Hepatocyte (in vitro differentiated cells): Measurements from ENCODE around the gene REPS2. TPM values are rescaled to one million over a fixed set of nuclear protein-coding genes. Genes with fewer than 3 reads are reported as not detected.

Experiments
- DNase-seq: peaks from one replicate; pipeline ENCODE4 v3.0.0-alpha.2; 2016; ENCODE audit warnings: low spot score
- H2AFZ ChIP-seq: fragments of 200-600 bp; sonication (generic); 2 replicates; pipeline ENCODE4 v1.6.0; 2016; ENCODE audit warnings: antibody characterized with exemption, mild to moderate bottlenecking
- H3K27ac ChIP-seq: fragments of 200-600 bp; sonication (generic); 2 replicates; pipeline ENCODE4 v1.5.1; 2016; ENCODE audit warnings: mild to moderate bottlenecking
- H3K27me3 ChIP-seq: fragments of 200-600 bp; sonication (generic); 2 replicates; pipeline ENCODE4 v1.6.1; 2016
- H3K36me3 ChIP-seq: fragments of 200-600 bp; sonication (generic); replicated peaks from 2 replicates; pipeline ENCODE4 v1.5.1; 2016; ENCODE audit warnings: low read depth; ENCODE audit not compliant: insufficient read depth
- H3K4me1 ChIP-seq: fragments of 200-600 bp; sonication (generic); 2 replicates; pipeline ENCODE4 v1.5.1; 2016; ENCODE audit warnings: mild to moderate bottlenecking, moderate library complexity; ENCODE audit not compliant: insufficient read depth
- H3K4me2 ChIP-seq: fragments of 200-600 bp; sonication (generic); 2 replicates; pipeline ENCODE4 v1.6.0; 2016
- H3K4me3 ChIP-seq: fragments of 200-600 bp; sonication (generic); 2 replicates; pipeline ENCODE4 v1.5.1; 2016; ENCODE audit warnings: mild to moderate bottlenecking
- H3K79me2 ChIP-seq: fragments of 200-600 bp; sonication (generic); 2 replicates; pipeline ENCODE4 v1.6.0; 2017; ENCODE audit warnings: mild to moderate bottlenecking
- H3K9me2 ChIP-seq: fragments of 200-600 bp; sonication (generic); replicated peaks from 2 replicates; pipeline ENCODE4 v1.6.0; 2017; ENCODE audit warnings: mild to moderate bottlenecking; ENCODE audit not compliant: insufficient read depth
- H3K9me3 ChIP-seq: fragments of 200-600 bp; sonication (generic); 2 replicates; pipeline ENCODE4 v1.5.1; 2016; ENCODE audit warnings: low read depth, mild to moderate bottlenecking
- H4K20me1 ChIP-seq: fragments of 200-600 bp; sonication (generic); 2 replicates; pipeline ENCODE4 v1.6.0; 2016; ENCODE audit warnings: mild to moderate bottlenecking; ENCODE audit not compliant: insufficient read depth, poor library complexity, severe bottlenecking
- CTCF ChIP-seq: fragments of 200-600 bp; sonication (generic); IDR thresholded peaks from 2 replicates; pipeline ENCODE4 v1.5.1; 2016; ENCODE audit warnings: antibody characterized with exemption, mild to moderate bottlenecking; ENCODE audit not compliant: poor library complexity
- EZH2 ChIP-seq: fragments of 200-600 bp; sonication (generic); IDR thresholded peaks from 2 replicates; pipeline ENCODE4 v1.6.1; 2016; ENCODE audit warnings: antibody characterized with exemption, mild to moderate bottlenecking, borderline replicate concordance
- EZH2phosphoT487 ChIP-seq: fragments of 200-600 bp; sonication (generic); IDR thresholded peaks from one replicate; pipeline ENCODE4 v1.6.1; 2018; ENCODE audit warnings: antibody characterized with exemption, mild to moderate bottlenecking, low read depth, moderate library complexity; ENCODE audit not compliant: unreplicated experiment, severe bottlenecking
- WGBS: methylation state at CpG from one replicate; pipeline ENCODE4 v1.1.6; 2016; ENCODE audit warnings: low lambda C conversion rate; ENCODE audit errors: missing lambda C conversion rate; 5-methylcytosine and 5-hydroxymethylcytosine counted together
- polyA plus RNA-seq: library from polyadenylated mRNA; unstranded; fragments of >200 nt; fragmentation: Nextera tagmentation; extraction: Ambion mirVana; gene quantifications from 2 replicates; pipeline ENCODE4 v1.2.1, GENCODE V29; 2016
- total RNA-seq: library from RNA; depleted of rRNA; stranded (reverse); fragments of >200 nt; gene quantifications from 2 replicates; pipeline ENCODE4 v1.2.3, GENCODE V29; 2014

REPS2 gene
- total and polyA plus RNA-seq, 2 experiments from 2014 or later: 3.4 to 5.0 TPM

DNA sequence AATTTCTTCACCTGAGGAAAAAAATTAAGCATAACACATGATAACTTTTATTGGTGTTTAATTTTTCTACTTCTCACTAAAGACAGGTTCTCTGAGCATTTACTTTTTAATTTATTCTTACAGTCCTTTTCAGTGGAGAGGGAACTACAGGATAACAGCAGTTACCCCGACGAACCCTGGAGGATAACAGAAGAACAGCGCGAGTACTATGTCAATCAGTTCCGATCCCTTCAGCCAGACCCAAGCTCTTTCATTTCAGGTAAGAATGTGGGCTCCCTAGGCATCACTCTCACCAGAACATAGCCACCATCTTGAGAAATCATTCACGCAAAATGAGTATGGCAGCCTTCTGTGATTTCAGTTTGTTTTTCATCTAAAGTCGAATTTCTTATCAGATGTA is 100.8 kb downstream of the REPS2 start:
- TF ChIP-seq CTCF: no peak
- no peak for TF ChIP-seq EZH2
- no peak for TF ChIP-seq EZH2phosphoT487
- Histone ChIP-seq H3K27me3 (no peaks in the 10 kb centered on the region), H3K9me2 (no peaks in the 10 kb centered on the region), H3K4me1 (no peaks in the 10 kb centered on the region), H3K36me3 (no peaks in the 10 kb centered on the region), H3K4me2 (no peak overlapping the region), H3K4me3 (no peak overlapping the region), H3K9me3 (no peaks in the 10 kb centered on the region), H3K79me2 (no peaks in the 10 kb centered on the region), H2AFZ (no peak overlapping the region), H3K27ac (no peak overlapping the region), H4K20me1 (no peaks in the 10 kb centered on the region)
- DNase-seq: no peak
- 65% methylated on average over 7 of the region's 7 CpGs for WGBS

DNA sequence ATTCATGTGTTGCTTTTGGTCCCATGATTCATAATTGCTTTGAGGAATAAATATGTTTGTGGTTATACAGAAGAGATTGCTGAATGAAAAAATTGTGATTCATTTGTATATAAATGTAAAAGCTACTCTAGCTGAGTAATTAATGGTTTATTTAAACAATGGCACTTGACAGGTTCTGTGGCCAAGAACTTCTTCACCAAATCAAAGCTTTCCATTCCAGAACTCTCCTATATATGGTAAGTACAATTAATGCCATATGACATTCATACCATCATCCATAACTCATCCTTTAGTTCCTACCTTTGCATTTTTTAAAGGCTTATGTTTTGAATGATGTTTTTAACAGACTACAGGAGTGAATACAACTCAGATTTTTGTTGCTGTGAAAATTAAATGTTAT is 105.8 kb downstream of the REPS2 start:
- TF ChIP-seq EZH2 (no peak), CTCF (no peak), EZH2phosphoT487 (no peak)
- H3K4me2 ChIP-seq: no peak overlapping the region
- no peaks in the 10 kb centered on the region for H3K36me3 ChIP-seq
- H3K9me2 ChIP-seq: no peaks in the 10 kb centered on the region
- no peaks in the 10 kb centered on the region for H3K79me2 ChIP-seq
- H3K4me1 ChIP-seq: no peaks in the 10 kb centered on the region
- H3K27ac ChIP-seq: no peak overlapping the region
- no peaks in the 10 kb centered on the region for H3K9me3 ChIP-seq
- no peaks in the 10 kb centered on the region for H3K27me3 ChIP-seq
- no peak overlapping the region for H3K4me3 ChIP-seq
- H4K20me1 ChIP-seq: no peaks in the 10 kb centered on the region
- no peak overlapping the region for H2AFZ ChIP-seq
- DNase-seq: no peak

- TF ChIP-seq EZH2phosphoT487 (no peak), CTCF (no peak), EZH2 (no peak)
- H3K9me3 ChIP-seq: no peaks in the 10 kb centered on the region
- no peak overlapping the region for H2AFZ ChIP-seq
- H3K27ac ChIP-seq: no peak overlapping the region
- no peaks in the 10 kb centered on the region for H3K79me2 ChIP-seq
- no peaks in the 10 kb centered on the region for H4K20me1 ChIP-seq
- H3K4me1 ChIP-seq: no peaks in the 10 kb centered on the region
- H3K27me3 ChIP-seq: no peaks in the 10 kb centered on the region
- no peaks in the 10 kb centered on the region for H3K9me2 ChIP-seq
- no peaks in the 10 kb centered on the region for H3K36me3 ChIP-seq
- H3K4me3 ChIP-seq: no peak overlapping the region
- H3K4me2 ChIP-seq: no peak overlapping the region
- 64% methylated on average over 2 of the region's 2 CpGs for WGBS
- no peak for DNase-seq
Observed at GRCh38 chrX:17052793-17053192, 106.3 kb downstream of the REPS2 start.

GRCh38 chrX:17053502-17053901 is 107.0 kb downstream of the REPS2 start:
- 71% methylated on average over 5 of the region's 5 CpGs for WGBS
- H3K9me2 ChIP-seq: no peaks in the 10 kb centered on the region
- TF ChIP-seq CTCF: no peak
- TF ChIP-seq EZH2phosphoT487: no peak
- TF ChIP-seq EZH2: no peak
- no peak overlapping the region for H3K4me3 ChIP-seq
- H3K27me3 ChIP-seq: no peaks in the 10 kb centered on the region
- H4K20me1 ChIP-seq: no peaks in the 10 kb centered on the region
- no peaks in the 10 kb centered on the region for H3K9me3 ChIP-seq
- H3K4me2 ChIP-seq: no peak overlapping the region
- no peak for DNase-seq
- no peak overlapping the region for H3K27ac ChIP-seq
- no peak overlapping the region for H2AFZ ChIP-seq
- H3K4me1 ChIP-seq: no peaks in the 10 kb centered on the region
- no peaks in the 10 kb centered on the region for H3K79me2 ChIP-seq
- no peaks in the 10 kb centered on the region for H3K36me3 ChIP-seq
